Dedifferentiated amniotic fluid mesenchymal stem cell (primary cell): ENCODE measurements around the gene FOXC2.
"Not testable (repeated sequence)": the region's sequence is repeated elsewhere in the genome, so short reads cannot be mapped to it uniquely, and the experiment has no call there.

Source experiments
- DNase-seq: peaks from one replicate; pipeline ENCODE4 v3.0.0-alpha.2; 2016; ENCODE audit errors: extremely low spot score

The FOXC2 gene

DNA sequence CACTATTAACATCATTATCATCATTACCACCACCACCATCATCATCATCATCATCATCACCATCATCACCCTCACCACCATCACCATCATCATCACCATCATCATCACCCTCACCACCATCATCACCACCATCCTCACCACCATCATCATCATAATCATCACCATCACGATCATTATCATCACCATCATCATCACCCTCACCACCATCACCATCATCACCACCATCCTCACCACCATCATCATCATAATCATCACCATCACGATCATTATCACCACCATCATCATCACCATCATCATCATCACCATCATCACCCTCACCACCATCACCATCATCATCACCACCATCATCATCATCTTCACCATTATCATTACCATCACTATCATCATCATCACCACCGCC, 21.3 kb downstream of the FOXC2 start:
- DNase-seq: not testable (repeated sequence)

DNA sequence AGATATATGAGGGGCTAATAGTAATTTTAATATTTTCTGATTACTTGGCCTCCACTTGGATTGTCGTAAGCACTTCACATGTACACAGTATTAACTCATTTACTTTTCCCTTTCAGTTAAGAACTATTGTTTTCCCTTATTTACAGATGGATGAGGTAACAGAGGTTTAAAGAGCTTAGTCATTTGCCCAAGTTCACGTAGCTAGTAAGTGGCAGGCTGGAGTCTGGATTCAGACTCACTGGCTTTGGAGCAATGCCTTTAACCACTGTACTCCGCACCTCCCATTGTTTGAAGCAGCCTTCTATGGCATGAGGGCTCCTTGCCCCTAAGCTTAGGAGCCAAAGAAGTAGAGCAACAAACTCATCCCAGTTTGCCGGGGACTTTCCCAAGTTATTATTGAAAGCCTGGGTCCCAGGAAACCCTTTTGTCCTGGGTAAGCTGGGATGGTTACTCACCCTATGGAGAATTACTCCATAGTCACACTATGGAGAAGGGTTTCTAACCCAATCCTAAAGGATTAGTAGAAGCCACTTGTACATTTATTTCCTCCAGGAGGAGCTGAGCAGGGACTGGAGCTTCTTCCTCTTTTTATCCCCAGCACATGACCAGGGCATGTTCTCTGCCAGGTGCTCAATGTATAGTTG, 24.0 kb downstream of the FOXC2 start:
- DNase-seq: peak; percentile 61

DNA sequence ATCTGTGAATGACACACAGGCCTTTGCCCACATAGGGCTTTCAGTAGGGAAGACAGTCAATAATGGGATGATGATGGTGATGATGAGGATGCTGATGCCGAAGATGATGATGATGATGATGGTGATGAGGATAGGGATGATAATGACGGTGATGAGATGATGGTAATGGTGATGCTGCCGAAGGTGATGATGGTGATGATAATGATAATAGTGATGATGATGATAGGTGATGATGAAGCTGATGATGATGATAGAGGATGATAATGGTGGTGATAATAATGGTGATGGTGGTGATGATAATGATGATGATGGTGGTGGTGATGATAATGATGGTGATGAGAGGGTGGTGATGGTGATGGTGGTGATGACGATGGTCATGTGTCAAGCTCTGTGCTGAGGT, 24.6 kb downstream of the FOXC2 start:
- no peak for DNase-seq

DNA sequence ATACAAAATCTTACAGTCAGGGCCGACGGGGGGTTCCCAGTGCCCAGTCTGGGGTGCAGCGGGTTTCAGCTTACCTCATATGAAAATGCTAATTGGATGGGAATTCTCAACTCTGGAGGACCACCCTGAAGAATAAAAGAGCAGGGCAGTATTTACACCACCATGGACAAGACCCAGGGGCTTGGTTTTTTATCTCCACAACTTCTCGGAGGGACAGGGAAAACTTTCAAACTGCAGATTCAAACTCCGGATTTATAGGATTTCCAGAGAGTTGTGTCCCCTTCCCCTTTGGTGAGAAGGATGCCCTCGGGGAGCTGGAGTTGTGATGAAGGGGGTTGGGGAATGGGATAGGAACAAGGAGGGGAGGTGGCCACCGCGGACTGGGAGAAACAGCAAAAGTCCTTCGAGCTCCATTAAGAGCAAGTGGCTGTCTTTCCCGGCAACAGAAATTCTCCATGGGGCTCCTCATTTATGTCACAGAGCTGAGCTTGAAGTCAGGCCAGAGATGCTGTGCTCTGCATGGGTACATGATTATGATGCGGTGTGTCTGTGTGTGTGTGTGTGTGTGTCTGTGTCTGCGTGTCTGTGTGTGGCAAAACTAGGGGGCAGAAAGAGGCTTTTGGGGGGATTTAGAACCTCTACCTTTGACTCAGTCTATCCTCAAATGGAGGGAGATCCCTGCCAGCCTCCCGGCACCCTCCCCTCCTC, 27.4 kb downstream of the FOXC2 start:
- DNase-seq: no peak

DNA sequence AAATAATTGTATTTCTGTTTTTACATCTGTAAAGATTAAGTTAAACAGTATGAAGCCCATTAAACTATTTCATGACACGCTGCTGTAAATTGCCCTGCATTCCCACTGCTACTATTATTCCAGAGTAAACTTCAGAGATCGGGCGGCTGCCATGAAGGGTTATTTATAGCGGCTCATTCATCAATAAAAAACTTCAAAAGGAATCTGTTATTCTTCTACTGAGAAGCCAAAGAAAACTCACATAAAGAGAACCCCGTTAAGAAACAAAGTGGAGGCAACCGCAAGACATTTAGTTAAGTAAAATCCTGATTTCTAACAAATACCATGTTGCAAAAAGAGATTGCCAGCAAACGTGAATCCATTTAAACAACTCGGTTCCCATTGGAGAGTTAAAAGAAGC, 28.1 kb downstream of the FOXC2 start:
- DNase-seq: no peak

DNA sequence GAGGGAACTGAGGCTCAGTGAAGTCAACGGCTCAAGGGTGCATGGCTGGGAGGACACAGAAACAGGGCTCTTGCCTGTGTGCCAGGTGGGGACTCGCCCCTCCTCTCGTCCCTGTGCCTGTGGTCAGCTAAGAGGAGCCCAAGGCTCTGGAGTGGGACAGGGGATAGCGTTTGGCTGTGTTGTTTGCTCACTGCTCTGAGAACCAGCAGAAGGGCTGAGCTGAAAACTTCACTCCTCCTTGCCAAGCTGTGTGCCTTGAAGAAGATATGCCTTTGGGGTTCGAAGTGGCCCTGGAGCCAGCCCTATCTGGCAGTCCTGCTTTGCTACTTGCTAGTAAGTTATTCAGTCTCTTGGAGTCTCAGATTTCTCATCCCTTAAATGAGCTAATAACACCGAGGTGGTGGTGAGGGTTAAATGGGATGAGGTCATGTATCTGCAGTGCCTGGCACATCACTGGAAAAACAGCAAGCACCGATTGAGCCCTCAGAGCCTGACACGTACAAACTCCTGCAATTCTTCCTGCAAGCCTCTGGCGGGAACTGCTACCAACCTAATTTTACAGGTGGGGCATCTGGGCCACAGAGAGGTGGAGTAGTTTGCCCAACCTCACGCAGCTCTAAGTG, 29.5 kb downstream of the FOXC2 start:
- no peak for DNase-seq

DNA sequence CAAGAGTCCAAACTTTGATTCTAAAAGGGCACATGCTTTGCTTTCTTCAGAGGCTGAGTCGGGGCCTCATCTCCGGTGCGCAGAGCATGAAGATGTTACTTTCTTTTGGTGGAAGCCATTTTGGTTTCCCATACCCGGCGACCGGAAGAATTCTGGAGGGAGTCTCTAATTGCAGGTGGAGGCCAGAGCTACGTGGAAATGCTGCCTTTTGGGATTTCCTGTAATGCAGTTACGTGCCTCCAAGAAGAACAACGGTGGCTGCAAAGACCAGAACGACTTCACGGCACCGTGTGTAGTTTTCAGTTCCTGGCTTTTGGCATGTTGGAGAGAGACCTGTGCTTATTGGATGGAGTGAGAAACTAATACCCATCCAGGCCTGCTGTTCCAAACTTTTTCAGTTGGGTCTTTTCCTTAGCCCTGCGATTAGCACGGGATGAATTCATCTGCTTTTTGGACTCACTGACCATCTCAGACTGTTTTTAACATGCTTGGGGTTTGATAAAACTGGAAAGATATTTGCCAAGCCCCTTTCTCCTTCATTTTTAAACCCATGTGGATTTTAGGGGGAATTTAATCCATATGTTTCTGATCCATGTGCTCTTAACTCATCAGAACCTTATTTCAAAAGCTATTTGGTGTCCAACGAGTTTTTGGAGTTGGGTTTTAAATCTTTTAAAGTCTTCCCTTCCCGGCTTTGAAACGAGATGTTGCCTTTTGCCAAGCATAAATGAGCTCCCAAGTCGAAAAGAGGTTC, 30.7 kb downstream of the FOXC2 start:
- DNase-seq: no peak

DNA sequence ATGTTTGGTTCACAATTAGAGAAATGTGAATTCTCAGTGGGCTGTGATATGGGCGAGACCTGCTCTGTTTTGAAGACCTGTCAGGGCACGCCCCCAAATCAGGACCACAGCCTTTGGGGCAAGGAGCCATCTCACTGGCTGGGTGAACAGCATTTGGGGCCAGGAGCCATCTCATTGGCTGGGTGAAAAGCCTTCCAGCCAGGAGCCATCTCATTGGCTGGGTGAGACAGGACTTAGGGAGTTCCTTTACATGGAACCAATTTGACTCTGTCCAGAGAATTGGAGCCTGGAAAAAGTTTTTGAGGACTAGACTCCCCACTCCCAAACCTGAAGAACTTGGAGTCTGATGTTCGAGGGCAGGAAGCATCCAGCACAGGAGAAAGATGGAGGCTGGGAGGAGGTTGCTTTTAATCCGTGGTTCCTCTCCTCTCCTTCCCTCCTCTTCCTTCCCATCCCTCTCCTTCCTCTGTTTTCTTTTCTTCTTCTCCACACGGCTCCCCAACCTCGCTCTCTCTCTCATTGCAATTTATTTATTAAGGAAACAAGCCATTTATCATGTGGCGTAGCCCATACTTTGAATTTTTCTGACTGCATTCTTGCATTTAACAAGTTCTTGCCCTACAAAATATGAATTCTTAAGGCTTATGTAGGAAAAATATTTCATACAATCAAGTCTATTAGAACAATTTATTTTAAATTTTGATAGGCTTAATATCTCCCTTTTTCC, 31.4 kb downstream of the FOXC2 start:
- DNase-seq: no peak

DNA sequence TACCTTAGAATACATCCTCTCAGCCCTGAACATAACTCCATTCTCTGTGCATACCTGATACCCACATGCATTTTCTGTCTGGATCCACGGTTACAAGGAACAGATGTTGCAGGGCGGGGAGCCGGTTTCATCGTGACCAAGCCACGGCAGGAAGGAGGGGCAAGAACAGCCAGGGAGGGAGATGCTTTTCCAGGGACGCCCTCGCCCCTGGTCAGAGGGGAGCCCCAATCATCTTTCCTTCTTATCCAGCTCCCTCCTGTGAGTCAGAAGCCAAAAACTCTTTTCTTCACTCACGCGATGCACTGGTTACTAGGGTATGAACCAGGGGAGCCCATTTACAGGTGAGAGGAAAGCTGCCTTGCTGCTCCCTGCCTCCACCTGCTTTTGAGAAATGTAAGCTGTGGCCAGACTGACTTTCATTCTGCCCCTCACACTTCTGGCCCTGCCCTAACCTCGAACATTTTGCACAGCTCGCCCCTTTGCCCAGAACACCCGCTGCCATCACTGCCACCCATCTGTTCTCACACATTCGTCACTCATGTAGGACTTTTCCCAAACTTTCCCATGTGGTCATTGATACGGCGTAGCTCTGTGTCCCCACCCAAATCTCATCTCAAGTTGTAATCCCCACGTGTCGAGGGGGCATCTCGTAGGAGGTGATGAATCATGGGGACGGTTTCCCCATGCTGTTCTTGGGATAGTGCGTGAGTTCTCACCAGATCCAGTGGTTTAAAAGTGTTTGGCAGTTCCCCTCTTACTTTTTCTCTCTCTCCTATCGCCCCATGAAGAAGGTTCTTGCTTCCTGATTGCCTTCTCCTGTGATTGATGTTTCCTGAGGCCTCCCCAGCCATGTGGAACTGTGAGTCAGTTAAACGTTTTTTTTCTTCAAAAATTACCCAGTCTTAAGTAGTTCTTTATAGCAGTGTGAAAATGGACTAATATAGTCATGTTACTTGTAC, 32.3 kb downstream of the FOXC2 start:
- peak; percentile 66 for DNase-seq

DNA sequence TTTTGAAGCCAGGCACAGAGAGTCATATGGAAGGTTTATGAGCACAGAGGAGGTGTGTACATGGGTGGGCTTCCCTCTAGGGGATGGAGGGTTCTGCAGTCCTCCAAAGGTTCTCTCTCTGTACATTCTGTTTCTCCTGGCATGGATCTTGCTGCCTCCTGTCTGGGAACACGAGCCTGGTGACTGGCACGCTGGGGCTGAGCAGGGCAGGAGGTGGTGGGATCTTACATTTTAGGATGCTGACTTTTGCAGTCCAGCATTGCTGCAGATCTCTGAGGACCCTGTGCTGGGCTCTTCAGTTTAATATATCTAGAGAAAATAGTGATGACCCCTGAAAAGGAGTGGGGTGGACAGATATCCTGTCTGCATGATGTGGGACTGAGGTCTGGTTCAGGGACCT, 34.7 kb downstream of the FOXC2 start:
- no peak for DNase-seq

DNA sequence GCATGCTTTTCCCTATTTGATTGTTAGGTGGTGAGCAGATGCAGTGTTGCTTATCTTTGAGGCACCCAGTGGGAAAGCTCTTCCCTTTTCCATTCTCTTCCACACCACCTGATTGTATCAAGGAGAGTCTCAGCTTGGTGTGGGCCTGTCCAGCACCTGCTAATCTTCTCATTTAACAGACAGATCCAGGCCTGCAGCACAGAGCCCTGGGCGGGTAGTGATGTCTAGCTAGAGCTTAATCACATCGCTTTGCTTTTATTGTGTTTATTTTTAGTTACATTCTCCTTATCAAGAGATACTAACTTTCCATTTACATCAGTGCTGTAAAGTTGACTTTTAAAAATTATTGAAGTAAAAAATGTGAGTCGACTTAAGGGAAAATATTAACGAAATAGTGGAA, 35.9 kb downstream of the FOXC2 start:
- DNase-seq: no peak

DNA sequence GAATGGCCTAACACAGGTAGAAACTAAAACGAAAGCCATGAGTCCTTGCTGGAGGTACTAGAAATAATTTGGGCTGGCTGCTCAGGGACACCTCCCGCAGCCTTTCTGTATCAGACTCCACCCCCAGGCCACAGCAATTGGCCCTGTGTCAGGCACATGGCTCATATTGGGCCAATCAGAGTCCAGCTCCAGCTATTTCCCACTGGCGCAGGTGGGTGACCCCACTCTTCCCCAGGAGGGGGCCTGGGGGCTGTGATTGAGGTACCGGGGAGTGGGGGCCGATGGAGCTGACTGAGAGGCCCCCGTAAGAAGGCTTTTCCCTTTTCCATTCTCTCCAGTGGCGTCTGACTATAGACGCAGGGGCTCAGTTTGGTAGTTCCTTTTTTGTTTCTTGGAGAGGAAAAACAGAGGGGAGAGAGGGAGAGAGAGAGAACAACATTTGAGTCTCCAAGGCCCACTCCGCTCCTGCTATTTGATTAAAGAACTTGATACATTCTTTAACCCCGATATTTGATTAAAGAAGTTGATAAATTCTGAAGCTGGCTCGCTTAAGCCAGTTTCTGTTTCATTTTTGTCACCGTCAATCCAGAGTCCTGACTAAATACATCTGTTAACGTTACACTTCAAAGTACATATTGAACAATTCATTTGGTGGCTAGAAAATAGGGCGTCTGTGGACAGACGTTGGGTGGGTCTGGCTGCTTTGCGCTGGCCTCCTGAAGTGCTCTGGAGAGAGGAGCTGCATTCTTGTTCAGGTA, 38.0 kb downstream of the FOXC2 start:
- DNase-seq: no peak

DNA sequence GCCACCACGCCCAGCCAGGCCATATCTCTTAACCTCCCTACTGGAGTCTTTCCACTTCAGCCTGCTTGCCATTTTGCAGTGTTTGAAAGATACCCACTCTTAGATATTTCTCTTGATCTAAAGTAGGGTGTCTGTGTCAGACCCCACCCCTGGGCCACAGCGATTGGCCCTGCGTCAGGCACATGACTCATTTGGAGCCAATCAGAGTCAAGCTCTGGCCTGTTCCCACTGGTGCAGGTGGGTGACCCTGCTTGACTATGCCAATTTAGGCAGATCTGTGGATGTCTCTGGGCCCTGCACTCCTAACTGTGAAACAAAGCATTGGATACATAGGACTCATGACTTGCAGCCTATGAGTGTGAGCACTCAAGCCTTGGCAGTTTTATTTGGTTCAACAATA, 39.3 kb downstream of the FOXC2 start:
- no peak for DNase-seq

DNA sequence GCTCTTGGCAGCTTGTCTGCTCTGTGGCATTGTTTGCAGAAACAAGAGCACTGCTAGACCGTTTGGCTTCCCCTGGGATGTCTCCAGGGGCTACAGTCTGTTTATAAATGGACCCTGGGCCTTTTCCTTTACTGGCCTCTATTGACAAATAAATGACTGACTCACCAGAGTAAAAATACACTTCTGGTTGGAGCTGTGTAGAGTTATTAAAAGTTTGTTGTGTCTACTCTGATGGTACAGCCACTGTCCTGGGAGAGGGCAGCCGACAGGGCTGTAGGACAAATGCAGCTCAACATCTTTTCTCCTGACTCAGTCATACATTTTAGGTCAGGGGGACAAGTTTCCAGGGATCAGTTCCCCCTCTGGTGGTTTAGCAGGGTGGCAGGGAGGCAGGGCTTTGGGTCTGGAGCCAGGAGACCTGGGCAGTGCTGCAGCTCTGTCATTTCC, 41.7 kb downstream of the FOXC2 start:
- DNase-seq: no peak

DNA sequence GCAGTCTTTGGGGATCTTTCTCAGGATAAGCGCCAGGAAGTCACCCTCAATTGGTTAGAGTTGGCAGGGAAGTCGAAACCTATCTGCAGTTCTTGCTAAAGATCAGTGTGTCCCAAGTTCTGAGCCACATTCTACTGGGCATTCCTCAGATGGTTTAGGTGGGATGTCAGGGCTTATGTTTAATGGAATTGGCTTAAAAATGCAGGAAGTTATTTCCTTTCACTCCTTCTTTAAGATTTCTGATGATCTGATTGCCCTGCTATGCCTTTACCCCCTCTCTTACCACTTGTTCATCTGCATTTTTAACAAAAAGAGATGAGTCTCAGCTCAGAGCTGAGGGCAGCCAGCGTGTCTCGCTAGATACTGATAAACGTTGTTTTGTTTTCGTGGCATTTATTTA, 42.5 kb downstream of the FOXC2 start:
- DNase-seq: peak; percentile 90

DNA sequence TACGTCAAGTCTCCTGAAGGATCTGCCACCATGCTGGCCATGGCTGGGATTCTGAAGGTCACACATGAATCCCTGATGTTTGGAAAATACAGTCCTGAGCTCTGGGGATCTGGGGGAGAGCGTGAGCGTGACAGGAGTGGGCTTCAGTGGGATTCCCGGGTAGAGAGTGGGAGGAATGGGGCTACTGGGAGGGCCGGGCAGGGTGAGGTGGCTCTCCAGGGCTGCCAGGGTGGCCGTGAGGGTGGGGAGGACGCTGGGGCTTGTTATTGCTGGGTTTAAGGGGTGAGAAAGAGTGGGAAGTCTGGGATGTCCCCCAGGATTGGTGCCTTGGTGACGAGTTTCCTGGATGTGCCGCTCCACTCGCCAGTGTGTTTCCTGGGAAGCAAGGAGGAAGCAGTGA, 43.0 kb downstream of the FOXC2 start:
- no peak for DNase-seq

DNA sequence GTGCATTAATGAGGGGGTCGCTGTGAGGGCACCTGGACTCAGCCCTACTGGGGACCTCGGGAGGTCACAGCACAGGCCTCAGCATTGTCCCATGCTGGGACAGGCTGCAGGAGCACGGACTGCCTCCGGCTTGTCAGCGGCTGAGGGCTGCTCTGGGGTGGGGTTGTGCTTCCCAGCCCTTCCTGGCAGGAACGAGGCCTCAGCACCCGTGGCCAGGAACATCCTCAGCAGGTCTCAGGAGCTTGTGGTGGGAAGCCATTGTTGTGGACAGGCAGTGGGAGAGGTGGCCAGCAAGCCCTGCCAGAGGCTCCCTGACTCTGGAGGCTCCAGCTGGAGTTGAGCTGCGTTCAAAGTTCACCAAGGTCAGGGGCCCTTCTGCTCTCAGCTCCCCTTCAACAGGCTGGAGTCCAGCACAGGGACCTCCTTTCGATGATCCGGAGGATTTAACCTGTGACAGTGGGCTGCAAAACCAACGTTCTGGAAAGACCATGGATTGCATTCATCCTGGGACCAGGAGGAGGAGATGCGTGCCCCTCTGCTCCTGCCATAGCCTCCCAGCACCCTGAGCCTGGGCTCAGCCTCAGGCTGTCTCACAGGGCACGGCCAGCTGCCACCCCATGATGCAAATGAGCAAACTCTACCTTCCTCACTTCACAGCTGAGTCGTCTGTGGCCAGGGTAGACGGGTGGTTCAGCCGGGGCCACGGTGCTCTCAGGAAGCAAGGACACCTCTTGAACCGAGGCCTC, 44.3 kb downstream of the FOXC2 start:
- no peak for DNase-seq

DNA sequence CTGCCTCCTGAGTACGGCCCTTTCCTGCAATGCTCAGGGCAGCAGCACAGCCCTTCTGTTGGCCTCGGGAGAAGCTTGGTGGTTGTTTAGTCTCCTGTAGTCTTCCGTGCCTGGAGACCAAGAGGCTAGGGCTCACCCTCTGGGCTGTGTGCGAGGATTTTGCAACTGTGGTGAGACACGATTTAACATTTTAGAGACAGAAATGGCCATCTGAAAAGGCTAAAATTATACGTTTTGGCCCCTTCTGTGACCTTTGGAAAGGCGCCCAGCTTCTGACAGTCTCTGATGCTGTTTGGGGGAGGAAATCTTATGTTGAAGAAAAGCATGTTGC, 44.9 kb downstream of the FOXC2 start:
- DNase-seq: no peak

DNA sequence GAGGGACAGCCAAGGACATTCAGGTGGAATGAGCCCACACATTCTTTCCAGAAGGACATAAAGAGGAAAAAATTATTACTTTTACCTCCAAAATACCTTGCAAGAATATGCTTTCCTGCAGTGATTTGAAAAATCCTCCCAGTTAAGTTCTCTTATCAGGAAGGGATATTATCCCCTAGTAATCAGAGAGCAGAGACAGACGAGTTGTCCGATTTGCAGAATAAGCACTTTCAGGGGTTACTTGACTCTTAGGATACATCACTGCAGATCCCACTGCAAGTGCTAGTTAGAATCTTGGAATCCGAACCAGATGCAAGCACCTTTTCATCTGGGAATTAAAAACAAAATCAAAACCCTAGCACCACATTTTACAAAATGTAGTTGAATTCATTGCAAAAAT, 45.3 kb downstream of the FOXC2 start:
- DNase-seq: no peak
